Brain microvascular endothelial cell (primary cell): ENCODE data around the gene URB2.

Experiments
- DNase-seq: peaks from one replicate; pipeline ENCODE4 v3.0.0-alpha.2; 2020
- H3K27ac ChIP-seq: fragments of 250-450 bp; sonication (Bioruptor Pico); 2 replicates; pipeline ENCODE4 v1.5.1; 2020; ENCODE audit warnings: mild to moderate bottlenecking, moderate library complexity
- H3K27me3 ChIP-seq: fragments of 250-450 bp; sonication (Bioruptor Pico); replicated peaks from 2 replicates; pipeline ENCODE4 v1.5.1; 2020; ENCODE audit warnings: mild to moderate bottlenecking
- H3K36me3 ChIP-seq: fragments of 250-450 bp; sonication (Bioruptor Pico); replicated peaks from 2 replicates; pipeline ENCODE4 v1.5.1; 2020; ENCODE audit warnings: mild to moderate bottlenecking
- H3K4me3 ChIP-seq: 2 replicates; pipeline ENCODE4 v1.5.1; 2011; ENCODE audit warnings: low read depth, mild to moderate bottlenecking, control low read depth, low read length, moderate library complexity
- in situ Hi-C: cut with HindIII; loops from 2 replicates; pipeline ENCODE4 v1.10.0; 2017; ENCODE audit warnings: low sequenced_read_pairs, low pct_ligation_motif_present
- TF ChIP-seq, protein P1 (sequence below): IDR thresholded peaks from 2 replicates; pipeline ENCODE4 v1.5.1; 2011; ENCODE audit warnings: low read depth, mild to moderate bottlenecking, moderate library complexity, low read length, control low read depth, inconsistent platforms; ENCODE audit errors: missing control alignments

Gene URB2

GRCh38 chr1:229607370-229607769 lies 18.7 kb upstream of the URB2 start:
- peaks cover 33% of the 10 kb centered on the region for H3K36me3 ChIP-seq

GRCh38 chr1:229608590-229608989 lies 17.5 kb upstream of the URB2 start:
- Histone ChIP-seq H3K27me3 (no peaks in the 10 kb centered on the region), H3K36me3 (peaks cover 35% of the 10 kb centered on the region), H3K27ac (no peak overlapping the region), H3K4me3 (no peak overlapping the region)
- DNase-seq, result no peak
- in situ Hi-C loops, result no loop called here
- TF ChIP-seq, protein P1, sequence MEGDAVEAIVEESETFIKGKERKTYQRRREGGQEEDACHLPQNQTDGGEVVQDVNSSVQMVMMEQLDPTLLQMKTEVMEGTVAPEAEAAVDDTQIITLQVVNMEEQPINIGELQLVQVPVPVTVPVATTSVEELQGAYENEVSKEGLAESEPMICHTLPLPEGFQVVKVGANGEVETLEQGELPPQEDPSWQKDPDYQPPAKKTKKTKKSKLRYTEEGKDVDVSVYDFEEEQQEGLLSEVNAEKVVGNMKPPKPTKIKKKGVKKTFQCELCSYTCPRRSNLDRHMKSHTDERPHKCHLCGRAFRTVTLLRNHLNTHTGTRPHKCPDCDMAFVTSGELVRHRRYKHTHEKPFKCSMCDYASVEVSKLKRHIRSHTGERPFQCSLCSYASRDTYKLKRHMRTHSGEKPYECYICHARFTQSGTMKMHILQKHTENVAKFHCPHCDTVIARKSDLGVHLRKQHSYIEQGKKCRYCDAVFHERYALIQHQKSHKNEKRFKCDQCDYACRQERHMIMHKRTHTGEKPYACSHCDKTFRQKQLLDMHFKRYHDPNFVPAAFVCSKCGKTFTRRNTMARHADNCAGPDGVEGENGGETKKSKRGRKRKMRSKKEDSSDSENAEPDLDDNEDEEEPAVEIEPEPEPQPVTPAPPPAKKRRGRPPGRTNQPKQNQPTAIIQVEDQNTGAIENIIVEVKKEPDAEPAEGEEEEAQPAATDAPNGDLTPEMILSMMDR, result no peak

More at GRCh38 chr1:229607370-229607769, 18.7 kb upstream of the URB2 start:
- Histone ChIP-seq H3K27ac (no peak overlapping the region), H3K4me3 (no peak overlapping the region), H3K27me3 (no peaks in the 10 kb centered on the region)
- in situ Hi-C loops, result no loop called here
- TF ChIP-seq, protein P1, result no peak
- DNase-seq, result no peak

DNA sequence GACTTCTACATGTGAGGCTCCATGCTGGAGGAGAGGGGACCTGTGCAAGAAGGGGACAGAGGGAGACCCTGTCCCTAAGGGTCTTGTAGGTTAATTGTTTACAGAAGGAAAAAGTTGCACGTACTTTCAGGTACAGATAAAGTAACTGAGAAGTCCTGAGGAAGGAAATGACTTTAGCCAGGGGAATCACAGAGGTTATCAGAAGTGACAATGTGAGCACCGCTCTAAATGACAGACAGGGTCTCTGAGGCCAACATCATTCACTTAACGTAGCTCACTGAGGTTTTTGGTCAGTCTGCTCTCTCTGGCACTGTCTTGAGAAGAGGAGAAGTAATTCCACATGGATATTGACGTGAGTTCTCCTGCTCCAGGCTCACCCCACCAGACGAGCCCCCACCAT lies 12.1 kb upstream of the URB2 start:
- Histone ChIP-seq H3K4me3 (no peak overlapping the region), H3K36me3 (peaks cover 23% of the 10 kb centered on the region), H3K27ac (no peak overlapping the region), H3K27me3 (no peaks in the 10 kb centered on the region)
- TF ChIP-seq, protein P1, result no peak
- no peak for DNase-seq
- in situ Hi-C loops, result no loop called here

- Histone ChIP-seq H3K36me3 (peaks cover 18% of the 10 kb centered on the region), H3K27me3 (no peaks in the 10 kb centered on the region), H3K27ac (no peak overlapping the region), H3K4me3 (no peak overlapping the region)
- TF ChIP-seq, protein P1, result no peak
- no peak for DNase-seq
- in situ Hi-C loops, result no loop called here
Observed at GRCh38 chr1:229614701-229615100, 11.3 kb upstream of the URB2 start.

- H3K27ac ChIP-seq, result no peak overlapping the region
- DNase-seq, result no peak
- in situ Hi-C loops, result no loop called here
- no peak overlapping the region for H3K4me3 ChIP-seq
- peaks cover 4% of the 10 kb centered on the region for H3K36me3 ChIP-seq
- TF ChIP-seq, protein P1, result no peak
- H3K27me3 ChIP-seq, result no peaks in the 10 kb centered on the region
Observed at GRCh38 chr1:229617351-229618100, 8.5 kb upstream of the URB2 start.

DNA sequence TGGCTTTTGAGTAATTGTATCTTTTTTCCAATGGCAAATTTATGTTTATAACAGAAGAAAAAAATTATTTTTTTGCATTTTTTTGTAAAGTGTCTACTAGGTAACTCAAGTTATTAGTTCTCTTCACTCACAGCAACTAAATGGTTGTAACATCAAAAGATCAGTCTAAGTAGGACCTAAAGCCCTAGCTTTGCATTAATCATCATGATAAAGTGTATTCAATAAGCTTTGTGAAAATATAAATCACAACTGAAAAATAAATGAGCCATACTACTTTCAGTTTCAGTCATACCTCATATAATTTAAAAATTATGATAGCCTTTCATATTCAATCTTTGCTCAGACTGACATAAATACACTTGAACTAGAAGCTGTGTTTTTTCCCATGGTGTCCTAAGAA lies 7.0 kb upstream of the URB2 start:
- Histone ChIP-seq H3K4me3 (no peak overlapping the region), H3K27ac (no peak overlapping the region), H3K36me3 (no peaks in the 10 kb centered on the region), H3K27me3 (no peaks in the 10 kb centered on the region)
- TF ChIP-seq, protein P1, result no peak
- DNase-seq, result no peak
- in situ Hi-C loops, result no loop called here
